Endothelial cell (in vitro differentiated cells): ENCODE measurements around the gene CREB5. TPM values are rescaled to one million over a fixed set of nuclear protein-coding genes. Genes with fewer than 3 reads are reported as not detected.

ENCODE experiments used
- DNase-seq: peaks from one replicate; pipeline ENCODE4 v3.0.0; 2021; ENCODE audit warnings: low spot score
- H3K27ac Mint-ChIP-seq: one replicate; pipeline ENCODE4 v1.8.0; 2021; ENCODE audit warnings: mixed read lengths, inconsistent platforms; ENCODE audit not compliant: unreplicated experiment
- H3K27me3 Mint-ChIP-seq: one replicate; pipeline ENCODE4 v1.8.0; 2021; ENCODE audit warnings: mild to moderate bottlenecking, moderate library complexity, mixed read lengths, inconsistent platforms; ENCODE audit not compliant: unreplicated experiment
- H3K36me3 Mint-ChIP-seq: one replicate; pipeline ENCODE4 v1.8.0; 2021; ENCODE audit warnings: mild to moderate bottlenecking, low read depth, mixed read lengths, inconsistent platforms; ENCODE audit not compliant: unreplicated experiment
- H3K4me1 Mint-ChIP-seq: one replicate; pipeline ENCODE4 v1.8.0; 2021; ENCODE audit warnings: mild to moderate bottlenecking, mixed read lengths, inconsistent platforms; ENCODE audit not compliant: unreplicated experiment
- H3K4me3 Mint-ChIP-seq: one replicate; pipeline ENCODE4 v1.8.0; 2021; ENCODE audit warnings: mild to moderate bottlenecking, mixed read lengths, inconsistent platforms; ENCODE audit not compliant: unreplicated experiment
- H3K9me3 Mint-ChIP-seq: one replicate; pipeline ENCODE4 v1.8.0; 2021; ENCODE audit warnings: mixed read lengths, inconsistent platforms; ENCODE audit not compliant: unreplicated experiment
- total RNA-seq: library from RNA; stranded (reverse); fragmentation: NEBNext Ultra II Directional; extraction: Animal tissue kit (Norgen Biotek cat#: 25700); gene quantifications from one replicate; pipeline ENCODE4 v1.2.1, GENCODE V29; 2021; ENCODE audit not compliant: unreplicated experiment
- TF ChIP-seq, protein P1 (sequence below): fragments of 200-600 bp; sonication (generic); IDR thresholded peaks from one replicate; pipeline ENCODE4 v1.5.0; 2021; ENCODE audit warnings: antibody characterized with exemption; ENCODE audit not compliant: unreplicated experiment

The CREB5 gene
- total RNA-seq, 1 donor from 2014 or later = 5.6 TPM

- H3K36me3 Mint-ChIP-seq = no peaks in the 10 kb centered on the region
- H3K4me3 Mint-ChIP-seq = no peak overlapping the region
- H3K27me3 Mint-ChIP-seq = no peaks in the 10 kb centered on the region
- TF ChIP-seq, protein P1, sequence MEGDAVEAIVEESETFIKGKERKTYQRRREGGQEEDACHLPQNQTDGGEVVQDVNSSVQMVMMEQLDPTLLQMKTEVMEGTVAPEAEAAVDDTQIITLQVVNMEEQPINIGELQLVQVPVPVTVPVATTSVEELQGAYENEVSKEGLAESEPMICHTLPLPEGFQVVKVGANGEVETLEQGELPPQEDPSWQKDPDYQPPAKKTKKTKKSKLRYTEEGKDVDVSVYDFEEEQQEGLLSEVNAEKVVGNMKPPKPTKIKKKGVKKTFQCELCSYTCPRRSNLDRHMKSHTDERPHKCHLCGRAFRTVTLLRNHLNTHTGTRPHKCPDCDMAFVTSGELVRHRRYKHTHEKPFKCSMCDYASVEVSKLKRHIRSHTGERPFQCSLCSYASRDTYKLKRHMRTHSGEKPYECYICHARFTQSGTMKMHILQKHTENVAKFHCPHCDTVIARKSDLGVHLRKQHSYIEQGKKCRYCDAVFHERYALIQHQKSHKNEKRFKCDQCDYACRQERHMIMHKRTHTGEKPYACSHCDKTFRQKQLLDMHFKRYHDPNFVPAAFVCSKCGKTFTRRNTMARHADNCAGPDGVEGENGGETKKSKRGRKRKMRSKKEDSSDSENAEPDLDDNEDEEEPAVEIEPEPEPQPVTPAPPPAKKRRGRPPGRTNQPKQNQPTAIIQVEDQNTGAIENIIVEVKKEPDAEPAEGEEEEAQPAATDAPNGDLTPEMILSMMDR = no peak
- no peak overlapping the region for H3K27ac Mint-ChIP-seq
- no peaks in the 10 kb centered on the region for H3K4me1 Mint-ChIP-seq
- H3K9me3 Mint-ChIP-seq = no peaks in the 10 kb centered on the region
- no peak for DNase-seq
These were observed 296.0 kb downstream of the CREB5 start for GRCh38 chr7:28708033-28708951.

GRCh38 chr7:28709748-28710147 lies 297.4 kb downstream of the CREB5 start:
- Mint-ChIP-seq H3K4me1 (no peaks in the 10 kb centered on the region), H3K36me3 (no peaks in the 10 kb centered on the region), H3K9me3 (no peaks in the 10 kb centered on the region)

GRCh38 chr7:28711114-28711513 lies 298.8 kb downstream of the CREB5 start:
- Mint-ChIP-seq H3K4me1 (no peaks in the 10 kb centered on the region), H3K27ac (no peak overlapping the region), H3K4me3 (no peak overlapping the region), H3K27me3 (no peaks in the 10 kb centered on the region), H3K9me3 (no peaks in the 10 kb centered on the region), H3K36me3 (no peaks in the 10 kb centered on the region)
- DNase-seq = no peak
- TF ChIP-seq, protein P1 = no peak

More at GRCh38 chr7:28709748-28710147, 297.4 kb downstream of the CREB5 start:
- Mint-ChIP-seq H3K27ac (no peak overlapping the region), H3K4me3 (no peak overlapping the region), H3K27me3 (no peaks in the 10 kb centered on the region)
- DNase-seq = no peak
- TF ChIP-seq, protein P1 = no peak

GRCh38 chr7:28714459-28715120 lies 302.3 kb downstream of the CREB5 start:
- no peaks in the 10 kb centered on the region for H3K27me3 Mint-ChIP-seq
- no peak overlapping the region for H3K4me3 Mint-ChIP-seq
- DNase-seq = no peak
- H3K4me1 Mint-ChIP-seq = peaks cover 12% of the 10 kb centered on the region
- no peak overlapping the region for H3K27ac Mint-ChIP-seq
- H3K36me3 Mint-ChIP-seq = no peaks in the 10 kb centered on the region
- no peaks in the 10 kb centered on the region for H3K9me3 Mint-ChIP-seq
- TF ChIP-seq, protein P1 = no peak
